Neural crest cell (in vitro differentiated cells): Measurements from ENCODE around the gene MAPK13. TPM values are rescaled to one million over a fixed set of nuclear protein-coding genes. Genes with fewer than 3 reads are reported as not detected.

ENCODE experiments used
- DNase-seq: peaks from one replicate; pipeline ENCODE4 v3.0.0; 2021; ENCODE audit warnings: low read depth, mixed read lengths, low spot score
- H3K27ac Mint-ChIP-seq: one replicate; pipeline ENCODE4 v1.8.0; 2021; ENCODE audit warnings: mild to moderate bottlenecking, mixed read lengths; ENCODE audit not compliant: unreplicated experiment
- H3K27me3 Mint-ChIP-seq: 2 replicates; pipeline ENCODE4 v1.8.0; 2021; ENCODE audit warnings: low read depth, mild to moderate bottlenecking, mixed read lengths
- H3K36me3 Mint-ChIP-seq: 2 replicates; pipeline ENCODE4 v1.8.0; 2021; ENCODE audit warnings: low read depth, mild to moderate bottlenecking, mixed read lengths
- H3K4me1 Mint-ChIP-seq: 2 replicates; pipeline ENCODE4 v1.8.0; 2021; ENCODE audit warnings: mixed read lengths
- H3K4me3 Mint-ChIP-seq: one replicate; pipeline ENCODE4 v1.8.0; 2021; ENCODE audit warnings: mild to moderate bottlenecking, mixed read lengths
- H3K9me3 Mint-ChIP-seq: 2 replicates; pipeline ENCODE4 v1.8.0; 2021; ENCODE audit warnings: mixed read lengths
- CTCF ChIP-seq: fragments of 200-600 bp; sonication (generic); conservative IDR thresholded peaks from 2 replicates; pipeline ENCODE4 v1.5.0; 2021; ENCODE audit warnings: antibody characterized with exemption, mild to moderate bottlenecking
- total RNA-seq: library from RNA; stranded (reverse); gene quantifications from 2 replicates; pipeline ENCODE4 v1.2.1, GENCODE V29; 2021

MAPK13 gene
- total RNA-seq, 1 donor from 2014 or later = 2.0 TPM

DNA sequence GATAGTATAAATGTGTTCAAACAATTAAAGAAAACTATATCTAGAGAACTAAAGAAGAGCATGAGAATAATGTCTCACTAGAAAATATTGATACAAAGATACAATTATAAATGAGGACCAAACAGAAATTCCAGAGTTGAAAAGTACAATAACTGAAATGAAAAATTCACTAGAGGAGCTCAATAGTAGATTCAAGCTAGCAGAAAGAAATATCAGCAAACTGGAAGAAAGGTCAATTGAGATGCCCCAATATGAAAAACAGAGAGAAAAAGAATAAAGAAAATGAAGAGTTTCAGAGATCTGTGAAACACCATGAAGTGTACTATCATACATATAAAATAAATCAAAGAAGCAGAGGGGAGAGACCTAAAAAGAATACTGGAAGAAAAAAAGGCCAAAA lies 48.2 kb downstream of the MAPK13 start:
- H3K4me3 Mint-ChIP-seq = no peak overlapping the region
- peaks cover 16% of the 10 kb centered on the region for H3K36me3 Mint-ChIP-seq
- H3K27me3 Mint-ChIP-seq = peaks cover 2% of the 10 kb centered on the region
- no peak for TF ChIP-seq CTCF
- DNase-seq = no peak
- H3K27ac Mint-ChIP-seq = no peak overlapping the region
- H3K9me3 Mint-ChIP-seq = peaks cover 13% of the 10 kb centered on the region
- H3K4me1 Mint-ChIP-seq = peaks cover 4% of the 10 kb centered on the region

DNA sequence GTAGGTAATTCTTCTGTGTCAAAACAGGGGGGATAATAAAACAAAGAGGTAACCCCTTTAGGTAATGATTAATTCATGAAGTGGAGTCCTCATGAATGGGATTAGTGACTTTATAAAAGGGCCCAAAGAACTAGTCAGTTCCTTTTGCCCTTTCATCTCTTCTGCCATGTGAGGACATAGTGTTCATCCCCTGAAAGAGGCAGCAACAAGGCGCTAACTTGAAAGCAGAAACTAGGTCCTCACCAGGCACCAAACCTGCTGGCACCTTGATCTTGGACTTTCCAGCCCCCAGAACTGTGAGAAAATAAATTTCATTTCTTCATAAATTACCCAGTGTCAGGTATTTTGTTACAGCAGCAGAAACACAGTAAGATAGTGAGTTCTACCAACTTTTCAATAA lies 49.8 kb downstream of the MAPK13 start:
- no peak for TF ChIP-seq CTCF
- DNase-seq = no peak
- H3K27ac Mint-ChIP-seq = no peak overlapping the region
- H3K4me3 Mint-ChIP-seq = no peak overlapping the region
- peaks cover 13% of the 10 kb centered on the region for H3K9me3 Mint-ChIP-seq
- peaks cover 2% of the 10 kb centered on the region for H3K27me3 Mint-ChIP-seq
- H3K4me1 Mint-ChIP-seq = peaks cover 4% of the 10 kb centered on the region
- peaks cover 16% of the 10 kb centered on the region for H3K36me3 Mint-ChIP-seq

DNA sequence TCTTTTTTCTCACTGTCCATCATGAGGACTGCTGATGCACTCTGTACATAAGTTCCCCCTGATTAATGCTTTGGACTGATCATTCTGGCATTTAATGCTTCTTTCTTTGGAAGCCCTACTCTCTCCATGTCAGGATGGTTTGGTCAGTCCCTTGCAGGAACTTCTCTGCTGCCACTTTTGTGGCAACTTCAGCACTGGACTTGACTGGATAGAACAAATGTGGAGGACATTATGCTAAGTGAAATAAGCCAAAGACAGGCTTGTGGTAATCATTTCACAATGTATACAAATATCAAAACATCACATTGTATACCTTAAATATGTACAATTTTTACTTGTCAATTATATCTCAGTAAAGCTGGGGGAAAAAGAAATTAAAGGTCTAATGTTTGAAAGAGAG lies 54.0 kb downstream of the MAPK13 start:
- Mint-ChIP-seq H3K9me3 (no peaks in the 10 kb centered on the region), H3K4me3 (no peak overlapping the region), H3K27me3 (no peaks in the 10 kb centered on the region), H3K27ac (no peak overlapping the region), H3K36me3 (no peaks in the 10 kb centered on the region), H3K4me1 (peaks cover 4% of the 10 kb centered on the region)
- no peak for TF ChIP-seq CTCF
- no peak for DNase-seq

DNA sequence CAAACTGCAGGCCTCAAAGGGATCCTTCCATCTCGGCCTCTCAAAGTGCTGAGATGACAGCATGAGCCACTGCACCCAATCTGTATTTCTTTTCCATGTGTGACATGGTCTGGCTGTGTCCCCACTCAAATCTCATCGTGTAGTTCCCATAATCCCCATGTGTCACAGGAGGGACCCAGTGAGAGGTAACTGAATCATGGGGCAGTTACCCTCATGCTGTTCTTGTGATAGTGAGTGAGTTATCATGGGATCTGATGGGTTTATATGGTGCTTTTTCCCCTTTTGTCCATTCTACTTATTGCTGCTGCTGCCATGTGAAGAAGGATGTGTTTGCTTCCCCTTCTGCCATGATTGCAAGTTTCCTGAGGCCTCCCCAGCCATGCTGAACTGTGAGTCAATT lies 55.9 kb downstream of the MAPK13 start:
- no peaks in the 10 kb centered on the region for H3K4me1 Mint-ChIP-seq
- H3K27ac Mint-ChIP-seq = no peak overlapping the region
- H3K27me3 Mint-ChIP-seq = no peaks in the 10 kb centered on the region

GRCh38 chr6:36187446-36187845 lies 57.1 kb downstream of the MAPK13 start:
- Mint-ChIP-seq H3K27me3 (peaks cover 4% of the 10 kb centered on the region), H3K4me3 (no peak overlapping the region), H3K4me1 (no peaks in the 10 kb centered on the region), H3K9me3 (no peaks in the 10 kb centered on the region), H3K27ac (no peak overlapping the region), H3K36me3 (no peaks in the 10 kb centered on the region)
- TF ChIP-seq CTCF = no peak
- DNase-seq = no peak

More for the DNA sequence above, 55.9 kb downstream of the MAPK13 start:
- H3K4me3 Mint-ChIP-seq = no peak overlapping the region
- TF ChIP-seq CTCF = no peak
- no peaks in the 10 kb centered on the region for H3K36me3 Mint-ChIP-seq
- H3K9me3 Mint-ChIP-seq = no peaks in the 10 kb centered on the region
- no peak for DNase-seq

Other genes with a start within 250 kb of the MAPK13 start
- gene SRPK1, start 209.4 kb upstream of the MAPK13 start, total RNA-seq = 105 and 113 TPM in 2 replicates
- 0.14 and 0.33 TPM in 2 replicates for gene SLC26A8, start 105.9 kb upstream of the MAPK13 start, total RNA-seq
- 31.6 and 34.0 TPM in 2 replicates for gene MAPK14, start 102.7 kb upstream of the MAPK13 start, total RNA-seq
- gene BRPF3, start 66.2 kb downstream of the MAPK13 start, total RNA-seq = 54.1 and 57.3 TPM in 2 replicates
- gene PNPLA1, start 139.5 kb downstream of the MAPK13 start, total RNA-seq = not detected in 2 replicates
- gene BNIP5, start 206.4 kb downstream of the MAPK13 start, total RNA-seq = not detected in 2 replicates